Mononuclear cell (primary cell): Measurements from ENCODE around the gene FPR1. TPM values are rescaled to one million over a fixed set of nuclear protein-coding genes. Genes with fewer than 3 reads are reported as not detected.

Experiments
- H3K27me3 ChIP-seq: 2 replicates; pipeline ENCODE4 v1.6.0; 2011; ENCODE audit warnings: low read length, control low read depth; ENCODE audit not compliant: insufficient read depth
- H3K4me1 ChIP-seq: 2 replicates; pipeline ENCODE4 v1.5.1; 2011; ENCODE audit warnings: mild to moderate bottlenecking, low read length, control low read depth; ENCODE audit not compliant: insufficient read depth
- H3K4me3 ChIP-seq: 2 replicates; pipeline ENCODE4 v1.5.1; 2011; ENCODE audit warnings: mild to moderate bottlenecking, low read length, moderate library complexity
- H3K9me3 ChIP-seq: 2 replicates; pipeline ENCODE4 v1.5.1; 2011; ENCODE audit warnings: low read depth, mild to moderate bottlenecking, control low read depth, low read length
- total RNA-seq: library from RNA; depleted of rRNA; stranded (reverse); fragments of >200 nt; gene quantifications from one replicate; pipeline ENCODE4 v1.2.3, GENCODE V29; 2012

FPR1 gene
- total RNA-seq, 1 donor, result 81.6 TPM

DNA sequence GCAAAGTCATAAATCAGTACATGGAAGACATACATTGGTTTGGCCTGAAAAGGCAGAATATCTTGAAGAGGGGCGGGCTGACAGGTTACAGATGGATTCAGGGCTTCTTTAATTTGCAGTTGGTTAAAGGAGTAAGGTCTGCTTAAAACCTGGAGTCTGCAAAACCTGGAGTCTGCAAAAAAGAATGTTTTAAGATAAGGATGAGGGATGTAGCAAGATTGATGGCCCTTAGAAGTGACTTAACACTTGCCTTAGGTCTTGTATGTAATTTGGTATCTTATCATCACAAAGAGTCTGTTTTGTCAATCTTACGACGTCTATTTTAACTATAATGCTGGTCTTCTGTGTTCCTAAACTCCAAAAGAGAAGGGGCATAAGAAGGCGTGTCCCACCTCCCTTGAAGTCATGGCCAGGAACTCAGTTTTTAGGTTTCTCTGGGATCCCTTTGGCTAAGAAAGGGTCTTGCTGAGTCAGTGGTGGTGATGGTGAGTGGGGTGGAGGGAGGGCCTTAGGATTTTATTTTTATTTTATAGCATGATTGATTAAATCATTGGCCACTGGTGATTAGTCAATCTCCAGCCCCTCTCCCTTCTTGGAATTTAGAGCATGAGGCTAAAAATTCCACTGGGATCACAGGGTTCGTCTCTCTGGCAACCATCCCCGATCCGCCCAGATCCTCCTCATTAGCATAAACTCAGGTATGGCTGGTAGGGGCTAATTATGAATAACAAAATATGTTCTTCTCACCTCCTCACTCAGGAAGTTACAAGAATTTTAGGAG, 17.7 kb downstream of the FPR1 start:
- H3K27me3 ChIP-seq, result no peaks in the 10 kb centered on the region
- no peak overlapping the region for H3K4me3 ChIP-seq
- no peaks in the 10 kb centered on the region for H3K9me3 ChIP-seq
- peaks cover 45% of the 10 kb centered on the region for H3K4me1 ChIP-seq

- no peaks in the 10 kb centered on the region for H3K9me3 ChIP-seq
- H3K4me1 ChIP-seq, result peaks cover 5% of the 10 kb centered on the region
These were observed 21.9 kb downstream of the FPR1 start for GRCh38 chr19:51729781-51730180.

DNA sequence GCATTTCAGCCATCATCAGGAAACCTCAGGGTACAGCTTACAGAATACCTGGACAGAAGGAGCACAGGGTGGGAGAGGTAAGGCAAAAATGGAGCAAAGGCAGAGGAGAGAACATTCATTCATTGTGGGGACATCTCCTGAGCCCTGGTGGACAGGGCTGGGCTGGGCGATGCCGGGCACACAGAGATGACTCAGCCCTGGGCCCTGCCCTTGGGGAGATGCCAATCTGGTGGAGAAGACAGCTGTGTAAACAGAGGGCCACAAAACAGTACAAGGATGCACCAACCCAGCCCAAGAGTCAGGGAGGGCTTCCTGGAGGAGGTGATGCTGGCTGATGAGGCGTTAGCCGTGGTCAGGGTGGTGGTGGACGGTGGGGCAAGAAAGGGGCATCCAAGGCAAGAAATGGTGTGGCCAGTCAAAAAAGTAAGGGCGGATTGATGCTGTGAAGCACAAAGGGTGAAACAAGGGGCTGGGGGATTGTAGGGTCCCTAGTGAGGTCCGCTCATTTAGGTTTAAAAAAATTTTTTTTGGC, 24.3 kb downstream of the FPR1 start:
- Histone ChIP-seq H3K27me3 (peaks cover 26% of the 10 kb centered on the region), H3K4me1 (no peaks in the 10 kb centered on the region), H3K4me3 (no peak overlapping the region), H3K9me3 (no peaks in the 10 kb centered on the region)

More at GRCh38 chr19:51729781-51730180, 21.9 kb downstream of the FPR1 start:
- no peak overlapping the region for H3K4me3 ChIP-seq
- peaks cover 9% of the 10 kb centered on the region for H3K27me3 ChIP-seq

DNA sequence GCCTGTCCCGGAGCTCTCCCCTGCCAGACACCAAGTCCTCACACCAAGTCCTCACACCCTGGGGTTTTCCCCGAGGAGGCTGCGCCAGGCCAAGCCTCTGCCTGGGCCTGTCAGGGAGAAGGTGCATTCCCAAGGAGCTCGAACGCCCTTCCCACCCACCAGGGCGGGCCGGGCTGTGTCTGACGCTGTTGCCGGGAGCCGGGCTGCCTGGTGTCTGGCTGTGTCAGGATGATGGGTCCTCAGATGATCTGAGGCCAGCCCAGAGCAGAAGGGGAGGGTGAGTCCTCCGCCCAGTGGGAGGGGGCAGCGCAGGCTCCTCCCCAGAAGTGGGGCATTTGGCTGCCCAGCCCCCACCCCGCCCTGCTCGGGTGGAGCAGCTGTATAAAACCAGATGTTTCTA, 25.6 kb downstream of the FPR1 start:
- no peaks in the 10 kb centered on the region for H3K4me1 ChIP-seq
- H3K4me3 ChIP-seq, result no peak overlapping the region
- peaks cover 38% of the 10 kb centered on the region for H3K27me3 ChIP-seq
- H3K9me3 ChIP-seq, result no peaks in the 10 kb centered on the region

- H3K4me1 ChIP-seq, result no peaks in the 10 kb centered on the region
- H3K4me3 ChIP-seq, result no peak overlapping the region
- no peaks in the 10 kb centered on the region for H3K9me3 ChIP-seq
- H3K27me3 ChIP-seq, result peaks cover 53% of the 10 kb centered on the region
These were observed 27.1 kb downstream of the FPR1 start for GRCh38 chr19:51724543-51724942.

GRCh38 chr19:51722492-51722891, 29.2 kb downstream of the FPR1 start:
- no peak overlapping the region for H3K4me3 ChIP-seq
- no peaks in the 10 kb centered on the region for H3K4me1 ChIP-seq
- no peaks in the 10 kb centered on the region for H3K9me3 ChIP-seq
- H3K27me3 ChIP-seq, result peaks cover 68% of the 10 kb centered on the region

GRCh38 chr19:51721905-51722304, 29.8 kb downstream of the FPR1 start:
- peaks cover 72% of the 10 kb centered on the region for H3K27me3 ChIP-seq

GRCh38 chr19:51719251-51719988, 32.3 kb downstream of the FPR1 start:
- Histone ChIP-seq H3K4me1 (no peaks in the 10 kb centered on the region), H3K27me3 (peaks cover 72% of the 10 kb centered on the region), H3K4me3 (no peak overlapping the region), H3K9me3 (no peaks in the 10 kb centered on the region)

More at GRCh38 chr19:51721905-51722304, 29.8 kb downstream of the FPR1 start:
- Histone ChIP-seq H3K4me3 (no peak overlapping the region), H3K9me3 (no peaks in the 10 kb centered on the region), H3K4me1 (no peaks in the 10 kb centered on the region)

DNA sequence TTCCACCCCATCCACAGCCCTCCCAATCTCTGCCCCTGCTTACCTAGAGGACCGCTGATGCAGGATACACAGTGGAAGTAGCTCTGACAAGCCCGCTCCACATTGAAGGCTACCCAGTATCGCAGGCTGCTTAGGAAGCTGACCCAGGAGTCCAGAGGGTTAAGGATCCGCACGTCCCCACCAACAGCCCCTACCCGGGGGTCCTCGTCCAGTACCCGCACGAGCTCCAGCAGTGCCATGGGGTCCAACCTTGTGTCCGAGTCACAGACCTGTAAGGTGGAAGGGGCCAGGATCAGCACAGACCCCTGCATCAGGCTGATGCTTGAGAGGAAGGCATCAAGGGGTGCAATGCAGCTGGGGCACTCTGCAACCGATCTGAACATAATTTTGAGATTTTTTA, 34.8 kb downstream of the FPR1 start:
- H3K4me3 ChIP-seq, result no peak overlapping the region
- peaks cover 7% of the 10 kb centered on the region for H3K4me1 ChIP-seq
- H3K27me3 ChIP-seq, result peaks cover 49% of the 10 kb centered on the region
- no peaks in the 10 kb centered on the region for H3K9me3 ChIP-seq

GRCh38 chr19:51715850-51716249, 35.8 kb downstream of the FPR1 start:
- Histone ChIP-seq H3K9me3 (no peaks in the 10 kb centered on the region), H3K27me3 (peaks cover 40% of the 10 kb centered on the region), H3K4me3 (no peak overlapping the region), H3K4me1 (peaks cover 7% of the 10 kb centered on the region)

GRCh38 chr19:51714848-51715247, 36.8 kb downstream of the FPR1 start:
- Histone ChIP-seq H3K27me3 (peaks cover 30% of the 10 kb centered on the region), H3K9me3 (no peaks in the 10 kb centered on the region), H3K4me3 (no peak overlapping the region), H3K4me1 (peaks cover 7% of the 10 kb centered on the region)

DNA sequence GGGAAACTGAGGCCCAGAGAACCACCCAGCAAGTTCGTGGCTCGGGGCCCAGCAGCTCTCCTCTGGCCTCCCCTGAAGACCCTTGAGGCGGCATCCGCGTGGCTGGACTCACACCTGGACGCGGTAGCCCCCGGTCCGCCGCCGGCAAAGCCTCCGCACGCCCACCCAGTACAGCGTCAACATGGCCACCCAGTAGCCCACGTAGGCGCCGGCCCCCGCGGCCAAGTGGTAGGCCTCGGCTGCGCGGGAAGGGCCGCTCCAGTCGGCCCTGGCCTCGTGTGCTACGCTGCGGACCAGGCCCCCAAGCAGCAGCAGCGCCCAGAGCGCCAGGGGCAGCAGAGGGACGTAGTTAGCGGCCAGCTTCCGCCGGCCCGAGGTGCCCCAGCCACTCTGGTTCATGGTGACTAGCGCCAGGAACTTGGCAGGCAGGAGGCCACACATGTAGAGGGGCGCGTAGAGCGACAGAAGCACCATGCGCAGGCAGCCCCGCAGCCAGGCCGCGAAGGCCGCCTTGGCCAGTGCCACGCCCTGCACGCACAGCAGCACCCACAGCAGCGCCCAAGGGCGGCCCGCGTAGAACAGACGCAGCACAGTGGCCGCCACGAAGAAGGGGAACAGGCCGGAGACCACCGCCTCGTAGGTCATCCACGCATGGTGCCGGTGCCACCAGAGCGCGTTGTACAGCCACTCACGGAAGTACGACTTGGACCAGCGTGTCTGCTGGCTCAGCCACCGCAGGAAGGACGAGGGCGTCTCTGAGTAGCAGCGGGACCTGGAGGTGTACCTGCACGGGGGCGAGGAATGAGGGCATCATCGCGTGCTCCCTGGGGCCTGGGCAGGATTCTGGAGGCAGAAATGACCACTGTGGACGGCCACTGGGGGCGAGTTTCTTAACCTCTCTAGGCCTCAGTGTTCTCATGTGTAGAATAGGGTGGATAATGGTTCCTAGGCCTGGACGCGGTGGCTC, 38.1 kb downstream of the FPR1 start:
- Histone ChIP-seq H3K4me1 (peaks cover 7% of the 10 kb centered on the region), H3K27me3 (peaks cover 18% of the 10 kb centered on the region), H3K9me3 (no peaks in the 10 kb centered on the region), H3K4me3 (no peak overlapping the region)

GRCh38 chr19:51712461-51713081, 39.1 kb downstream of the FPR1 start:
- Histone ChIP-seq H3K27me3 (peaks cover 7% of the 10 kb centered on the region), H3K9me3 (no peaks in the 10 kb centered on the region), H3K4me1 (peaks cover 7% of the 10 kb centered on the region), H3K4me3 (no peak overlapping the region)

DNA sequence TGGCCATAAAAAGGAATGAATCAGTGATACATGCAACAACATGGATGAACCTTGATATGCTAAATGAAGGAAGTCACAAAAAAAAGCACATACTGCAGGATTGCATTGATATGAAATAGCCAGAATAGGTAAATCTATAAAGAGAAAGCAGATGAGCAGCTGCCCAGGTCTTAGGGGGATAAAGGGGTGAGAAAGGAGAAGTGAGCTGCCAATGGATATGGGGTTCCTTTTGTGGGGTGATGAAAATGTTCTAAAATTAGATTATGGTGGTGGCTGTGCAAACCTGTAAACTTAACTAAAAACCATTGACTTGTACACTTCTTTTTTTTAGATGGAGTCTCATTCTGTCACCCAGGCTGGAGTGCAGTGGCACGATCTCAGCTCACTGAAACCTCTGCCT, 40.0 kb downstream of the FPR1 start:
- peaks cover under 1% of the 10 kb centered on the region for H3K27me3 ChIP-seq
- H3K4me3 ChIP-seq, result no peak overlapping the region
- H3K9me3 ChIP-seq, result no peaks in the 10 kb centered on the region
- peaks cover 7% of the 10 kb centered on the region for H3K4me1 ChIP-seq
